GM13977 (cell line): Measurements from ENCODE around the gene NUFIP1.

Experiments used
- DNase-seq: peaks from one replicate; pipeline ENCODE4 v3.0.0; 2012; ENCODE audit warnings: low spot score
- CTCF ChIP-seq: IDR thresholded peaks from 2 replicates; pipeline ENCODE4 v1.5.1; 2012; ENCODE audit warnings: mild to moderate bottlenecking, control low read depth; ENCODE audit not compliant: insufficient read depth; ENCODE audit errors: extremely low read depth, missing control alignments
- in situ Hi-C: fragments of 300-500 bp; cut with MboI; formaldehyde crosslinking; loops from one replicate; pipeline ENCODE4 v1.12.0; 2022; ENCODE audit warnings: low sequenced_read_pairs, low pct_unique_long_range_greater_than_20kb, mixed read lengths, inconsistent platforms; ENCODE audit not compliant: unreplicated experiment

Gene NUFIP1

GRCh38 chr13:44978328-44978727, 10.9 kb downstream of the NUFIP1 start:
- no peak for TF ChIP-seq CTCF
- in situ Hi-C loops: loop anchor here (10.0 kb wide), 1 partner anchor 494 kb away; no protein-coding TSS in a partner anchor
- no peak for DNase-seq

GRCh38 chr13:44976949-44977583, 12.2 kb downstream of the NUFIP1 start:
- in situ Hi-C loops: loop anchor here (10.0 kb wide), 1 partner anchor 492 kb away; no protein-coding TSS in a partner anchor
- TF ChIP-seq CTCF: no peak
- DNase-seq: no peak

GRCh38 chr13:44976196-44976595, 13.1 kb downstream of the NUFIP1 start:
- TF ChIP-seq CTCF: no peak
- no peak for DNase-seq
- in situ Hi-C loops: loop anchor here (10.0 kb wide), 1 partner anchor 491 kb away; no protein-coding TSS in a partner anchor

- DNase-seq: no peak
- in situ Hi-C loops: loop anchor here (10.0 kb wide), 1 partner anchor 489 kb away; no protein-coding TSS in a partner anchor
- no peak for TF ChIP-seq CTCF
Observed at GRCh38 chr13:44974056-44974793, 15.0 kb downstream of the NUFIP1 start.

GRCh38 chr13:44972956-44973581, 16.2 kb downstream of the NUFIP1 start:
- DNase-seq: no peak
- TF ChIP-seq CTCF: peak; percentile 40
- in situ Hi-C loops: loop anchor here (10.0 kb wide), 1 partner anchor 488 kb away; no protein-coding TSS in a partner anchor

- no peak for TF ChIP-seq CTCF
- DNase-seq: no peak
- in situ Hi-C loops: loop anchor here (10.0 kb wide), 1 partner anchor 487 kb away; no protein-coding TSS in a partner anchor
Observed at GRCh38 chr13:44971656-44972595, 17.3 kb downstream of the NUFIP1 start.
